ENCODE results near the gene ASCL5.

The ASCL5 gene

DNA sequence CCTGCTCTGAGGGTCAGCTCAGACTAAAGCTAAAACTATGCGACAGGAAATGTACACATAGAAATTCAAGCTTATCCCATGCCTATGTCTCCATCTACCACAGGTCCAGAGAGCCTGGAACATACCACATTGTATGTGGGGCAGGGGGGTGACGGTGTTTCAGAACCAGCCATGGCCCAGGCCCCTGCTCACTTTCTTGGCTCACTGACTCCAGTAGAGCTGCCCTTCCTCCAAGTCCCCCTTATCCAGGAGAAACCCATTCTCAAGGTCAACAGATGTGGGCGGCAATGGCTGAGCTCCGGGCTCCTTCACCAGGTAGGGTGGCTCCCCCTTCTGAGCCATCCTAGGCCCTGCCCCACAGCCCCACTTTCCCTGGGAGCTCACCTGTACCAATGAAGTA lies 35.7 kb downstream of the ASCL5 start:
- no peak for DNase-seq (ENCODE audit: low read depth)
- TF ChIP-seq POLR2A (IDR thresholded peaks at IDR 0.05; ENCODE audit: extremely low read depth, insufficient read length): no peak
- TF ChIP-seq MYC (IDR thresholded peaks at IDR 0.05; ENCODE audit: low read depth, low read length): no peak
- TF ChIP-seq, protein P1, sequence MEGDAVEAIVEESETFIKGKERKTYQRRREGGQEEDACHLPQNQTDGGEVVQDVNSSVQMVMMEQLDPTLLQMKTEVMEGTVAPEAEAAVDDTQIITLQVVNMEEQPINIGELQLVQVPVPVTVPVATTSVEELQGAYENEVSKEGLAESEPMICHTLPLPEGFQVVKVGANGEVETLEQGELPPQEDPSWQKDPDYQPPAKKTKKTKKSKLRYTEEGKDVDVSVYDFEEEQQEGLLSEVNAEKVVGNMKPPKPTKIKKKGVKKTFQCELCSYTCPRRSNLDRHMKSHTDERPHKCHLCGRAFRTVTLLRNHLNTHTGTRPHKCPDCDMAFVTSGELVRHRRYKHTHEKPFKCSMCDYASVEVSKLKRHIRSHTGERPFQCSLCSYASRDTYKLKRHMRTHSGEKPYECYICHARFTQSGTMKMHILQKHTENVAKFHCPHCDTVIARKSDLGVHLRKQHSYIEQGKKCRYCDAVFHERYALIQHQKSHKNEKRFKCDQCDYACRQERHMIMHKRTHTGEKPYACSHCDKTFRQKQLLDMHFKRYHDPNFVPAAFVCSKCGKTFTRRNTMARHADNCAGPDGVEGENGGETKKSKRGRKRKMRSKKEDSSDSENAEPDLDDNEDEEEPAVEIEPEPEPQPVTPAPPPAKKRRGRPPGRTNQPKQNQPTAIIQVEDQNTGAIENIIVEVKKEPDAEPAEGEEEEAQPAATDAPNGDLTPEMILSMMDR (IDR thresholded peaks at IDR 0.05; ENCODE audit: low read depth, low read length): no peak
- no peak for TF ChIP-seq MAX (IDR thresholded peaks at IDR 0.05; ENCODE audit: low read depth, low read length)
- H3K4me3 ChIP-seq (ENCODE audit: low read depth, low read length): no peak overlapping the region

DNA sequence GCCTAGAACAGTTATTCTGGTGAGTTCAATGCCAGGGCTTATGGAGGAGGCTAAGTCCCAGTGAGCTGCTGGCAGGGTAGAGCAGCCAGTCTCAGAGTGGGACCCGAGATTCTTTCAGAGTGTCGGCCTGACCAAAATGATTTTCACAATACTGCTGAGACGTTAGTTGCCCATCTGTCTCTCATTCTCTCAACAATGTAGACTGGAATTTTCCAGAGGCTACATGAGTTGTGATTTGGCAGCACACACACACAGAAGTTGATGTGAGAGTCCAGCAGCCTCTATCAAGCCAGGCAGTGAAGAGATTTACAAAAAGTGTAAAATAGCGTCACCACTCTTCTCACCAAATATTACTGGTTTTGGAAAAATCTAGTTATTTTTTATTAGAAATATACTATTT lies 36.4 kb downstream of the ASCL5 start:
- TF ChIP-seq POLR2A (IDR thresholded peaks at IDR 0.05; ENCODE audit: extremely low read depth, insufficient read length) (no peak), MAX (IDR thresholded peaks at IDR 0.05; ENCODE audit: low read depth, low read length) (no peak), MYC (IDR thresholded peaks at IDR 0.05; ENCODE audit: low read depth, low read length) (no peak)
- TF ChIP-seq, protein P1 (IDR thresholded peaks at IDR 0.05; ENCODE audit: low read depth, low read length): no peak
- H3K4me3 ChIP-seq (ENCODE audit: low read depth, low read length): no peak overlapping the region
- no peak for DNase-seq (ENCODE audit: low read depth)

GRCh38 chr1:201089596-201089995 lies 37.4 kb downstream of the ASCL5 start:
- no peak overlapping the region for H3K4me3 ChIP-seq (ENCODE audit: low read depth, low read length)
- no peak for DNase-seq (ENCODE audit: low read depth)
- TF ChIP-seq, protein P1 (IDR thresholded peaks at IDR 0.05; ENCODE audit: low read depth, low read length): no peak
- TF ChIP-seq MYC (IDR thresholded peaks at IDR 0.05; ENCODE audit: low read depth, low read length) (no peak), MAX (IDR thresholded peaks at IDR 0.05; ENCODE audit: low read depth, low read length) (no peak)

DNA sequence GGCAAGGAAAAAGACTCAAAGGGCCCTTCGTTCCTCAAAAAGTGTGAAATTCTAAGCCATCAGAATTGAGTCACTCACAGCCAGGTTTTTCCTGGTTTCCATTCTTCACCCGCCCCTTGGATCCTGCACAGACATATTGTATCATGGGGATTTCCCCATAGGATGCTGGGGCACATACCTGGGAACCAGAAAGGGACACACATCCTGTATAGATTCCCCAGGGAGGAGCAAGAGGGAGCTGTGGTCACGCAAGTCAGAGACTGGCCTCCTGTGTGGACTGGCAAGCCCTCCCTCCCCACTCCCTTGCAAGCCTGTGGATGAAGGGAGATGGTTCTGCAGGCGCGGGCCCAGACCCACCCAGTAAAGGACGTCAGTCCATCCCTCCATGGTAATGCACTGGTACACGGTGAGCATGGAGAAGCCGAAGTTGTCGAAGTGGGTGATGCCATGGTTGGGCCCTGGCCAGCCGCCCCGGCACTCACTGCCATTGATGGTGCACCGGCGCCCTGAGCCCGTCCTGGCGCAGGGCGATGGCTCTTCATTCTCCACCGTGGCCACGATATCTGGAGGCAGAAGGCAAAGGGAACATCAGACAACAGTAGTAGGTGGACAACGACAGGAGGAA lies 38.0 kb downstream of the ASCL5 start:
- TF ChIP-seq, protein P1 (IDR thresholded peaks at IDR 0.05; ENCODE audit: low read depth, low read length): no peak
- TF ChIP-seq MAX (IDR thresholded peaks at IDR 0.05; ENCODE audit: low read depth, low read length) (no peak), MYC (IDR thresholded peaks at IDR 0.05; ENCODE audit: low read depth, low read length) (no peak), POLR2A (IDR thresholded peaks at IDR 0.05; ENCODE audit: extremely low read depth, insufficient read length) (no peak)
- no peak overlapping the region for H3K4me3 ChIP-seq (ENCODE audit: low read depth, low read length)
- no peak for DNase-seq (ENCODE audit: low read depth)

- TF ChIP-seq POLR2A (IDR thresholded peaks at IDR 0.05; ENCODE audit: extremely low read depth, insufficient read length): no peak
- no peak for TF ChIP-seq MYC (IDR thresholded peaks at IDR 0.05; ENCODE audit: low read depth, low read length)
- no peak for TF ChIP-seq MAX (IDR thresholded peaks at IDR 0.05; ENCODE audit: low read depth, low read length)
- TF ChIP-seq, protein P1 (IDR thresholded peaks at IDR 0.05; ENCODE audit: low read depth, low read length): no peak
- no peak for DNase-seq (ENCODE audit: low read depth)
- H3K4me3 ChIP-seq (ENCODE audit: low read depth, low read length): no peak overlapping the region
These were observed 38.6 kb downstream of the ASCL5 start for GRCh38 chr1:201088395-201088794.

Measured in NB4 (cell line).